Measurements from ENCODE around the gene DCST1. TPM values are rescaled to one million over a fixed set of nuclear protein-coding genes. Genes with fewer than 3 reads are reported as not detected.

DCST1 gene
- total and polyA plus RNA-seq, 2 of the 13 experiments (the other 11 are each of a cell fraction or from before 2014, with no cell fraction given): 0.04 TPM; not detected in 1

GRCh38 chr1:155062702-155063411 lies 29.2 kb downstream of the DCST1 start:
- Histone ChIP-seq H4K20me1 (ENCODE audit: insufficient read depth, low read length) (no peaks in the 10 kb centered on the region), H3K4me1 (ENCODE audit: insufficient read depth, low read length) (peaks cover 32% of the 10 kb centered on the region), H3K9me3 (ENCODE audit: low read length) (no peaks in the 10 kb centered on the region), H3K27me3 (ENCODE audit: control insufficient read depth in 1 of 2, insufficient read depth in 2 of 2, low read length in 2 of 2) (no peaks in the 10 kb centered on the region), H3K79me2 (ENCODE audit: insufficient read depth, low read length) (peaks cover 9% of the 10 kb centered on the region), H3K27ac (ENCODE audit: extremely low read length, insufficient read depth, low read length) (peak overlapping the region; percentile 92), H3K36me3 (replicated peaks in 1 of 2; ENCODE audit: control insufficient read depth in 1 of 2, insufficient read depth in 2 of 2, low read length in 2 of 2) (peaks cover 6 to 8% of the 10 kb centered on the region in 2 experiments; a peak in 4 of 5 replicates), H3K4me3 (replicated peaks in 1 of 3; ENCODE audit: insufficient read depth in 1 of 3, low read depth in 2 of 3, low read length in 3 of 3) (peak overlapping the region; percentile 72 to 91 (median 83)), H3K9ac (ENCODE audit: insufficient read depth, low read depth, low read length) (0 out of 2 replicates have a peak overlapping the region, but pooled peaks have one; percentile 9), H2AFZ (ENCODE audit: low read length) (peak overlapping the region; percentile 8), H3K4me2 (ENCODE audit: low read depth, low read length) (peak overlapping the region; percentile 100)
- DNase-seq (ENCODE audit: low spot score) (peak; percentile 38), ATAC-seq (peak; percentile 68), FAIRE-seq (no peak)
- in situ Hi-C loops (cut with HindIII; ENCODE audit: extremely low pct_ligation_motif_present, low pct_unique_long_range_greater_than_20kb) (loop anchor here (5.0 kb wide), 1 partner anchor 81 kb away; the partner anchor contains the start of gene FLAD1), intact Hi-C loops (cut with micrococcal nuclease; ENCODE audit: unreplicated experiment) (loop anchor here (1.0 to 5.0 kb wide), 3 partner anchors 21 to 88 kb away; partner anchors contain the start of gene CKS1B)
- POLR2A ChIA-PET: interaction anchor here (1.0 to 3.0 kb wide), 9 partner anchors 16 to 127 kb away, joined by 3 to 11 read pairs (median 3); partner anchors contain the start of genes EFNA3 and PMVK
- CTCF ChIA-PET (ENCODE audit: low intra/inter-chr PET ratio, low total read pairs): interaction anchor here (1.2 to 4.0 kb wide), 4 partner anchors 19 to 156 kb away, joined by 4 to 39 read pairs (median 16); no protein-coding TSS in a partner anchor
- BruUV-seq (replicated peaks): TSS peak; percentile 71
- WGBS (ENCODE audit: low lambda C conversion rate): 0% methylated on average over 15 of the region's 46 CpGs
- TF ChIP-seq ELF1 (CRISPR knock-in tag; IDR thresholded peaks at IDR 0.05) (no peak), RBAK (CRISPR knock-in tag; IDR thresholded peaks at IDR 0.05) (no peak), JUNB (CRISPR knock-in tag; IDR thresholded peaks at IDR 0.05; ENCODE audit: borderline replicate concordance) (no peak), RAD21 (CRISPR knock-in tag; IDR thresholded peaks at IDR 0.05) (peak; percentile 82), RERE (CRISPR knock-in tag; IDR thresholded peaks at IDR 0.05; ENCODE audit: low read depth) (no peak), YY1 (IDR thresholded peaks at IDR 0.05; ENCODE audit: insufficient read depth, insufficient replicate concordance, low read depth, low read length) (peak; percentile 33), RXRA (CRISPR knock-in tag; IDR thresholded peaks at IDR 0.05) (0 out of 2 replicates have a peak, but pooled peaks have one; percentile 29), MAZ (IDR thresholded peaks at IDR 0.05; ENCODE audit: borderline replicate concordance, low read depth, low read length) (peak; percentile 60; the same call in 1 of the 2 replicates), MAZ (CRISPR knock-in tag; IDR thresholded peaks at IDR 0.05; ENCODE audit: low read depth) (peak; percentile 47; the same call in 1 of the 2 replicates), TOE1 (CRISPR knock-in tag; IDR thresholded peaks at IDR 0.05) (no peak), GMEB1 (CRISPR knock-in tag; IDR thresholded peaks at IDR 0.05; ENCODE audit: borderline replicate concordance) (peak; percentile 4; the same call in 1 of the 2 replicates), NFYB (CRISPR knock-in tag; IDR thresholded peaks at IDR 0.05) (no peak), GABPA (IDR thresholded peaks at IDR 0.05; ENCODE audit: low read depth, low read length) (no peak), GABPA (CRISPR knock-in tag; IDR thresholded peaks at IDR 0.05; ENCODE audit: low read depth) (no peak)
